ENCODE measurements around the gene HOXB6. TPM values are rescaled to one million over a fixed set of nuclear protein-coding genes. Genes with fewer than 3 reads are reported as not detected.

Gene HOXB6
- polyA plus RNA-seq, 1 experiment: not detected

DNA sequence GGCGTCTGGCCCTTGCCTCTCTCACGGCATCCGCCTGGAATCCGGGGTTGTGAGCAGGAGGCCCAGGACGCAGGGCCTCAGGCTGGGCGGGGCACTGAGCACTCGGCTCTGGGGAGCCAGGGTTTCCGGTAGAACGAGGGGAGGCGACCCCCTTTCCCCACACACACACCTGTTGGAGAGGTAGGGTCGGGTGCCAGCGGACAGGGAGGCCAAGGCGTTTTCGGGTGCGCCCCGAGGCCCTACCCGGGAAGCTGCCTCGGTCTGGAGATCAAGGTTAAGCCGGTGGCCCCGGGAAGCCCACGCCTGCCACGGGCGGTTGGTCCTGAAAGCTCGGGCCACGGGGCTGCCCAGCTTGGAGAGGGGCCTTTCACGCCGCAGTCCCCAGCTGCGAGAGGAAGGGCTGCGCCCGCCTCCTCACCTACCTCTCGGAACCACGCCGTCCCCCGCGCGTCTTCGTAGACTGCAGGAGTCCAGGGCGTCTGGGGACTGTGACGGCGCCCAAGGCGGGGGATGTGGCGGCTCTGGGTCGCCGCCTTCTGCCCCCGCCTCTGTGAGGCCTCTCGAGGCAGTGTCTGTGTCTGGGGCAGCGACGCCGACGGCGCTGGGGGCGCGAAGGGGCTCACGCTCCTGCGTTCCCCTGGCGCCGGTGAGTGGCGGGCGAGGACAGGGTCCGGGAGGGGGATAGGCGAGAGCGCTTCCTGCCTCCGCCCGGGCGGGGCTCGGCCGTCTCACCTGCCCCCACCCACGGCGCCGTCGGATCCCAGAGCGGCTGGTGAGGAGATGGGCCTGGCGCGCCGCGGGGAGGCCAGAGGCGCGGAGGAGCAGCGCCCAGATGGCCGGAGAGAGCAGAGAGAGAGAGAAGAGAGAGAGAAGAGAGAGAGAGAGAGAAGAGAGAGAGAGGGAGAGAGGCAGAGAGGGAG is 41.7 kb upstream of the HOXB6 start:
- H3K4me3 ChIP-seq (ENCODE audit: low read depth, low read length): no peak overlapping the region
- TF ChIP-seq, protein P1, sequence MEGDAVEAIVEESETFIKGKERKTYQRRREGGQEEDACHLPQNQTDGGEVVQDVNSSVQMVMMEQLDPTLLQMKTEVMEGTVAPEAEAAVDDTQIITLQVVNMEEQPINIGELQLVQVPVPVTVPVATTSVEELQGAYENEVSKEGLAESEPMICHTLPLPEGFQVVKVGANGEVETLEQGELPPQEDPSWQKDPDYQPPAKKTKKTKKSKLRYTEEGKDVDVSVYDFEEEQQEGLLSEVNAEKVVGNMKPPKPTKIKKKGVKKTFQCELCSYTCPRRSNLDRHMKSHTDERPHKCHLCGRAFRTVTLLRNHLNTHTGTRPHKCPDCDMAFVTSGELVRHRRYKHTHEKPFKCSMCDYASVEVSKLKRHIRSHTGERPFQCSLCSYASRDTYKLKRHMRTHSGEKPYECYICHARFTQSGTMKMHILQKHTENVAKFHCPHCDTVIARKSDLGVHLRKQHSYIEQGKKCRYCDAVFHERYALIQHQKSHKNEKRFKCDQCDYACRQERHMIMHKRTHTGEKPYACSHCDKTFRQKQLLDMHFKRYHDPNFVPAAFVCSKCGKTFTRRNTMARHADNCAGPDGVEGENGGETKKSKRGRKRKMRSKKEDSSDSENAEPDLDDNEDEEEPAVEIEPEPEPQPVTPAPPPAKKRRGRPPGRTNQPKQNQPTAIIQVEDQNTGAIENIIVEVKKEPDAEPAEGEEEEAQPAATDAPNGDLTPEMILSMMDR (IDR thresholded peaks at IDR 0.05; ENCODE audit: insufficient read depth, low read depth, low read length): no peak
- no peak for DNase-seq (ENCODE audit: low read depth)

DNA sequence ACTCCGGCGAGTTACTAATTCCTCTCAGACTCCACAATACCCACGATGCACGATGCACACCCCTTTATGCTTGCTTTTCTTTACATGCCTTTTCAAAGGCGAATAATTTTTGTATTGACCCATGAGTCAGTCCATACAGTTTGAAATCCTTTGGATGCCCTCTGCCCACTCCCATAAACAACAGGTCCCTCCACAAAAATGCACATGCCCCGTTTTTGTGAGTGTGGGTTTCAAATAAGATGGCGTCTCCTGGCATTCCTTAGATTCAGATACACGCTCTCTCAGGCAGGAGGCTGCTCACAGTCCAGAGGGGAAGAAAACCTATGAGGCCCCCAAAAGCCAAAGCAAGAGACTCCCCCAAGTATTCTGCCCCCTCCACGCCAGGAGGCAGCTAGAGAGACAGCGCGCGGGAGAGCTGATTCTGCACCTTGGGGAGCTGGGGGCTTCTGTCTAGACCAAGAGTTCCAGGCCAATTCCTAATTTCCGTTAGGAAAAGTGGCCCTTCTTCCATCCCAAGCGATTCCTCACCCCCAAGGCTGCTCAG is 40.9 kb upstream of the HOXB6 start:
- H3K36me3 ChIP-seq (ENCODE audit: control insufficient read depth, insufficient read depth, low read length): no peaks in the 10 kb centered on the region
- ChIA-PET CTCF (interaction anchor here (1.0 kb wide), 1 partner anchor 9 kb away, joined by 3 read pairs; no protein-coding TSS in a partner anchor), POLR2A (no interaction called here)
- TF ChIP-seq, protein P1 (IDR thresholded peaks at IDR 0.05; ENCODE audit: insufficient read depth, low read depth, low read length): no peak
- no peak overlapping the region for H3K4me3 ChIP-seq (ENCODE audit: low read depth, low read length)
- no peak for DNase-seq (ENCODE audit: low read depth)
- peaks cover 60% of the 10 kb centered on the region for H3K27me3 ChIP-seq (ENCODE audit: control insufficient read depth, insufficient read depth, low read length)

More for the DNA sequence above, 41.7 kb upstream of the HOXB6 start:
- Histone ChIP-seq H3K27me3 (ENCODE audit: control insufficient read depth, insufficient read depth, low read length) (peaks cover 53% of the 10 kb centered on the region), H3K36me3 (ENCODE audit: control insufficient read depth, insufficient read depth, low read length) (no peaks in the 10 kb centered on the region)
- CTCF ChIA-PET: interaction anchor here (1.0 kb wide), 1 partner anchor 9 kb away, joined by 3 read pairs; no protein-coding TSS in a partner anchor
- POLR2A ChIA-PET: no interaction called here

DNA sequence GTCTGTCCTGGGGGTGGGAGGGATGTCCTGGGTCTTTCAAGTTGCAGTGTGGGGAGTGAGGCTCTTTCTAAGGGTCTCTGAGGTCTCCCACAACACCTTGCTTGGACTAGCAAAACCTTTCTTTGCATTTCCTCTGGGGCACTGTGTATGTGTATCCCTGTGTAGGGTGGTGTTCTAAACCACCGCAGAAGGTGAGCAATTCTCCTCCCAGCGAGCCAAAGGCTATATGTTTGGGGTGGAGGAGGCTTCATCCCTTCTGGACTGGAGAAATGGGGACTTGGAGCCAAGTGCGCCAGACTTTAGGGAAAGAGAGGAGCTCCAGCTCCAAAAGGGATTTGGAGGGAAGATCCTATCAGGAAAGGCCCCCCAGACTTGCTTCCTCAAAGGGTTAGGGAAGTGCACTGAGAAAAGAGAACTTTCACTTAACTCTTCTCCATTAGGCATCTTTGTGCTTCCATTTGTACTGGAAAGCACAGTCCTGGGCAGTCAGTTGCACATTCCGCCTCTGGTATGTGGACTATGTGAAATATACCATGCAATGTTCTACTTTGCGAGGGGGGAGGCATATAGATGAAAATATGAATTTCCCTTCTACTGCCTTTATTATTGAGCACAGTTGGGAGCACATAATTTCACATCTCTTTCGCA is 40.2 kb upstream of the HOXB6 start:
- no peak for DNase-seq (ENCODE audit: low read depth)
- POLR2A ChIA-PET: no interaction called here

DNA sequence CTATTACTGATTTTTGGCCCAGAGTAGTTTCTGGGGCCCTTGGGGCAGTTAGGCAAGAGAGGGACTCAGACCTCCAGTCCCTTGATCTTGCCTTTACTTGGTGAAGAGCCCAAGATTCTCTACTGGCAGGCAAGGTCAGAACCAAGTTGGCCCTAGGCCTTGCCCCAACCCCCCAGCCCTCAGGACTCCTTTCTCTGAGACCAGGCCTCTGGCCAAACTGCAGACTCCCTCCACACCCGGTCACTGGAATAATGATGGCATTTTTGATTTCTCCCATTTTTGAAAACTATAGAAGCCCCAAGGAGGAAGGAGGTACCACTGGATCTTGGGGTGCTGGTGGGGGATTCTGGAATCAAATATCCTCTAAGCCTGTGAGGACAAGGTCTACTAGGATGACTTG is 39.4 kb upstream of the HOXB6 start:
- TF ChIP-seq, protein P1 (IDR thresholded peaks at IDR 0.05; ENCODE audit: insufficient read depth, low read depth, low read length): no peak
- POLR2A ChIA-PET: no interaction called here
- Histone ChIP-seq H3K4me3 (ENCODE audit: low read depth, low read length) (no peak overlapping the region), H3K36me3 (ENCODE audit: control insufficient read depth, insufficient read depth, low read length) (no peaks in the 10 kb centered on the region), H3K27me3 (ENCODE audit: control insufficient read depth, insufficient read depth, low read length) (peaks cover 63% of the 10 kb centered on the region)
- CTCF ChIA-PET: interaction anchor here (0.6 to 0.9 kb wide), 2 partner anchors 11 to 81 kb away, joined by 3 read pairs; no protein-coding TSS in a partner anchor
- no peak for DNase-seq (ENCODE audit: low read depth)

More for the DNA sequence above, 40.2 kb upstream of the HOXB6 start:
- TF ChIP-seq, protein P1 (IDR thresholded peaks at IDR 0.05; ENCODE audit: insufficient read depth, low read depth, low read length): no peak
- Histone ChIP-seq H3K27me3 (ENCODE audit: control insufficient read depth, insufficient read depth, low read length) (peaks cover 64% of the 10 kb centered on the region), H3K4me3 (ENCODE audit: low read depth, low read length) (no peak overlapping the region), H3K36me3 (ENCODE audit: control insufficient read depth, insufficient read depth, low read length) (no peaks in the 10 kb centered on the region)
- CTCF ChIA-PET: no interaction called here

DNA sequence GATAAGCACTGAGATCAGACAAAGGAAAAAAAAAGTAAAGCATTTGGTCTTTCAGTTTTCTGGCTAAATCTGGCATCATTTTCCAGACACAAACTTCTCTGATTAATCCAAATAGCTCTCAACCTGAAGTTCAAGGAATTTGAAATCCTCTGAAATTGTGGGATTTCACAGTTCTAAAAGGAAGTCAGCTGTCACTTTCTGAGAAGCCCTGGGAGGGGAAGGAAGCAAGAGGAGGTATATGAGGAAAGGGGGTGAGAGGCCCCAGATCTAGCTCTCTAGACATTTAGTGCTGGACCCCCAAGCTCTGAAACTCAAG is 38.9 kb upstream of the HOXB6 start:
- TF ChIP-seq, protein P1 (IDR thresholded peaks at IDR 0.05; ENCODE audit: insufficient read depth, low read depth, low read length): no peak
- Histone ChIP-seq H3K27me3 (ENCODE audit: control insufficient read depth, insufficient read depth, low read length) (peaks cover 65% of the 10 kb centered on the region), H3K36me3 (ENCODE audit: control insufficient read depth, insufficient read depth, low read length) (no peaks in the 10 kb centered on the region), H3K4me3 (ENCODE audit: low read depth, low read length) (no peak overlapping the region)
- ChIA-PET POLR2A (no interaction called here), CTCF (interaction anchor here (0.6 to 0.9 kb wide), 2 partner anchors 11 to 82 kb away, joined by 3 read pairs; no protein-coding TSS in a partner anchor)
- DNase-seq (ENCODE audit: low read depth): no peak

Measured in BJ (cell line).